Keratinocyte (primary cell): ENCODE results near the gene POLE3. TPM values are rescaled to one million over a fixed set of nuclear protein-coding genes. Genes with fewer than 3 reads are reported as not detected.

Experiments used
- DNase-seq: peaks from one replicate; pipeline ENCODE4 v3.0.0-alpha.2; 2011; ENCODE audit warnings: low read depth, missing footprints, low spot score
- FAIRE-seq: peaks from 2 replicates; lab custom pipeline; 2011; peaks lifted over from hg19 to GRCh38; lab: Jason Lieb, UNC
- H2AFZ ChIP-seq: 2 replicates; pipeline ENCODE4 v1.6.0; 2012; ENCODE audit warnings: low read length, control low read depth, inconsistent platforms; ENCODE audit not compliant: control insufficient read depth
- H3K27ac ChIP-seq: 2 replicates; pipeline ENCODE4 v1.5.1; 2011; ENCODE audit warnings: low read length; ENCODE audit not compliant: control insufficient read depth, insufficient read depth
- H3K27me3 ChIP-seq: 3 replicates; pipeline ENCODE4 v1.6.0; 2011; ENCODE audit warnings: low read length; ENCODE audit not compliant: control insufficient read depth, insufficient read depth; ENCODE audit errors: extremely low read depth
- H3K36me3 ChIP-seq, 2 experiments: 2 replicates in 1 of 2; 3 replicates in 1 of 2; pipeline ENCODE4 v1.5.1; 2011; ENCODE audit warnings: low read length in 2 of 2, mild to moderate bottlenecking in 1 of 2; ENCODE audit not compliant: control insufficient read depth in 2 of 2, insufficient read depth in 2 of 2; ENCODE audit errors: extremely low read depth in 1 of 2
- H3K4me1 ChIP-seq: 3 replicates; pipeline ENCODE4 v1.5.1; 2011; ENCODE audit warnings: low read length; ENCODE audit not compliant: control insufficient read depth, insufficient read depth; ENCODE audit errors: extremely low read depth
- H3K4me2 ChIP-seq: 3 replicates; pipeline ENCODE4 v1.6.0; 2011; ENCODE audit warnings: low read depth, low read length; ENCODE audit not compliant: control insufficient read depth, insufficient read depth; ENCODE audit errors: extremely low read depth
- H3K4me3 ChIP-seq, 3 experiments: fragments of 200-600 bp in 1 of 3; sonication (generic) in 1 of 3; 2 replicates in 2 of 3; 3 replicates in 1 of 3; pipeline ENCODE4 v1.5.1; 2011 to 2016; ENCODE audit warnings: low read length in 3 of 3, mild to moderate bottlenecking in 3 of 3, control low read depth in 2 of 3, inconsistent platforms in 1 of 3, low read depth in 1 of 3, mixed read lengths in 1 of 3, mixed run types in 1 of 3, moderate library complexity in 1 of 3; ENCODE audit not compliant: control insufficient read depth in 2 of 3, insufficient read depth in 2 of 3; ENCODE audit errors: extremely low read depth in 1 of 3
- H3K79me2 ChIP-seq: 2 replicates; pipeline ENCODE4 v1.6.0; 2012; ENCODE audit warnings: low read length; ENCODE audit not compliant: control insufficient read depth, insufficient read depth
- H3K9ac ChIP-seq: 3 replicates; pipeline ENCODE4 v1.6.0; 2011; ENCODE audit warnings: low read length; ENCODE audit not compliant: control insufficient read depth, insufficient read depth; ENCODE audit errors: extremely low read depth
- H3K9me1 ChIP-seq: 3 replicates; pipeline ENCODE4 v1.6.0; 2011; ENCODE audit warnings: low read length; ENCODE audit not compliant: control insufficient read depth, insufficient read depth; ENCODE audit errors: extremely low read depth
- H3K9me3 ChIP-seq: 2 replicates; pipeline ENCODE4 v1.5.1; 2012; ENCODE audit warnings: low read depth, low read length; ENCODE audit not compliant: control insufficient read depth
- H4K20me1 ChIP-seq: 3 replicates; pipeline ENCODE4 v1.6.0; 2011; ENCODE audit warnings: low read length; ENCODE audit not compliant: control insufficient read depth, insufficient read depth; ENCODE audit errors: extremely low read depth
- EZH2 ChIP-seq: IDR thresholded peaks from one replicate; pipeline ENCODE4 v1.6.1; 2012; ENCODE audit warnings: inconsistent platforms, mild to moderate bottlenecking, low read length, moderate library complexity
- dilution Hi-C: fragments of 300-500 bp; cut with MboI; formaldehyde crosslinking; loops from one replicate; pipeline ENCODE4 v1.7.0; 2020; ENCODE audit warnings: low sequenced_read_pairs; ENCODE audit not compliant: extremely low pct_ligation_motif_present
- polyA plus RNA-seq, 5 experiments: library from polyadenylated mRNA; depleted of rRNA in 3 of 5; stranded (reverse) in 3 of 5; stranded (forward) in 1 of 5; unstranded in 1 of 5; fragments of >200 nt; gene quantifications; 1 replicate in 1 of 5; 2 replicates in 3 of 5; 3 replicates in 1 of 5; pipeline versions ENCODE4 v1.2.1 to v1.2.3, GENCODE V29; 2011 to 2012; ENCODE audit warnings: missing spikeins in 2 of 5, low read depth in 1 of 5, low replicate concordance in 1 of 5
- TF ChIP-seq, protein P1 (sequence below), 3 experiments: IDR thresholded peaks in 1 of 3; conservative IDR thresholded peaks in 1 of 3; optimal IDR thresholded peaks in 1 of 3; 2 replicates in 2 of 3; 3 replicates in 1 of 3; pipeline versions ENCODE3 to v1.5.1; 2011; ENCODE audit warnings: low read length in 3 of 3, mild to moderate bottlenecking in 3 of 3, moderate library complexity in 2 of 3, control low read depth in 1 of 3, inconsistent platforms in 1 of 3; ENCODE audit not compliant: insufficient read depth in 2 of 3; ENCODE audit errors: extremely low read depth in 1 of 3

The POLE3 gene
- polyA plus RNA-seq, 1 donor (not counting 4 experiments of a cell fraction or from before 2014, with no cell fraction given), result 77.2 TPM

DNA sequence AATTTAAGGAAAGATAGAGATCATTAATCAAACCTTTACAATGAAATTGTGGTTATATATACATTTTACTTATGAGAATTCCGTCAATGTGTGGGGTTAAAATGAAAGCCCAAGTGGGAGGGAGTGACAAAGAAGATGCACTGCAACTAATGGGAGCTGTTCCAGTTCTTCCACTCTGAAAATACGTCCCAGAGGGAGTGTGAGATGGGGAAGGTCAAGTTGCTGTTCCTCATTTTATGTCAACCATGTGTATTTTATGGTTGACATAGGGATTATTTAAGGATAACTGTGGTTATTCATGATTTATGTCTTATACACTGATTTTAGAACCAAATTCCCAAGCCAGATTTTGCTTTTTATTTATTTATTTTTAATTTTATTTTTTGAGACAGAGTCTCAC, 38.9 kb upstream of the POLE3 start:
- Histone ChIP-seq H3K27ac (no peak overlapping the region), H3K36me3 (no peaks in the 10 kb centered on the region), H3K9me1 (no peaks in the 10 kb centered on the region), H3K4me1 (no peaks in the 10 kb centered on the region), H4K20me1 (no peaks in the 10 kb centered on the region), H3K79me2 (no peaks in the 10 kb centered on the region), H3K9ac (no peak overlapping the region), H3K4me2 (no peak overlapping the region), H3K27me3 (no peaks in the 10 kb centered on the region), H2AFZ (no peak overlapping the region), H3K9me3 (no peaks in the 10 kb centered on the region), H3K4me3 (no peak overlapping the region)
- no peak for DNase-seq
- dilution Hi-C loops, result no loop called here
- no peak for FAIRE-seq
- TF ChIP-seq EZH2, result no peak
- TF ChIP-seq, protein P1, sequence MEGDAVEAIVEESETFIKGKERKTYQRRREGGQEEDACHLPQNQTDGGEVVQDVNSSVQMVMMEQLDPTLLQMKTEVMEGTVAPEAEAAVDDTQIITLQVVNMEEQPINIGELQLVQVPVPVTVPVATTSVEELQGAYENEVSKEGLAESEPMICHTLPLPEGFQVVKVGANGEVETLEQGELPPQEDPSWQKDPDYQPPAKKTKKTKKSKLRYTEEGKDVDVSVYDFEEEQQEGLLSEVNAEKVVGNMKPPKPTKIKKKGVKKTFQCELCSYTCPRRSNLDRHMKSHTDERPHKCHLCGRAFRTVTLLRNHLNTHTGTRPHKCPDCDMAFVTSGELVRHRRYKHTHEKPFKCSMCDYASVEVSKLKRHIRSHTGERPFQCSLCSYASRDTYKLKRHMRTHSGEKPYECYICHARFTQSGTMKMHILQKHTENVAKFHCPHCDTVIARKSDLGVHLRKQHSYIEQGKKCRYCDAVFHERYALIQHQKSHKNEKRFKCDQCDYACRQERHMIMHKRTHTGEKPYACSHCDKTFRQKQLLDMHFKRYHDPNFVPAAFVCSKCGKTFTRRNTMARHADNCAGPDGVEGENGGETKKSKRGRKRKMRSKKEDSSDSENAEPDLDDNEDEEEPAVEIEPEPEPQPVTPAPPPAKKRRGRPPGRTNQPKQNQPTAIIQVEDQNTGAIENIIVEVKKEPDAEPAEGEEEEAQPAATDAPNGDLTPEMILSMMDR (optimal IDR thresholded peaks at IDR 0.05 in 1 of 3, IDR thresholded peaks at IDR 0.05 in 1 of 3, conservative IDR thresholded peaks at IDR 0.05 in 1 of 3; ENCODE audit: extremely low read depth in 1 of 3, insufficient read depth in 2 of 3, low read length in 3 of 3), result no peak

DNA sequence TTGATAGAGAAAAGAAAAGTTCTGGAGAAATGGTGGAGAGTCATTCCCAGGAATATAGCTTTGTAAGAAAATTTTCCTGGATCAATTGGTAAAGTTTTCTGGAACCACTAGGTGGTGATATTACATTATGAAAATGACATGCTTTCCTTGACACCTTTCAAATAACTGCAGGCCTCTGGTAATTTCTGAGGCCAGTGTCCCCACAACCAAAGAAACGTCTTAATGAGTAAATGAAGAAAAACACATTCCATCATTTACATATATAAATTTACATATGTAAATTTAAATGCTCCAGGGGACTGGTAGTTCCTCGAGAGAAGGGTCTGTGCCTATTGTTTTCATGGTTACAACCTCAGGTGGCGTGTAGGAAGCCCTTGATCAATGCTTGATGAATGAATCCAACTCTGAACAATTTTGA, 35.9 kb upstream of the POLE3 start:
- Histone ChIP-seq H3K79me2 (no peaks in the 10 kb centered on the region), H3K9ac (no peak overlapping the region), H3K4me1 (no peaks in the 10 kb centered on the region), H3K9me3 (no peaks in the 10 kb centered on the region), H3K27ac (no peak overlapping the region), H3K4me2 (no peak overlapping the region), H3K4me3 (no peak overlapping the region), H3K9me1 (no peaks in the 10 kb centered on the region), H2AFZ (no peak overlapping the region), H3K27me3 (no peaks in the 10 kb centered on the region), H4K20me1 (no peaks in the 10 kb centered on the region), H3K36me3 (no peaks in the 10 kb centered on the region)
- dilution Hi-C loops, result no loop called here
- no peak for DNase-seq
- FAIRE-seq, result no peak
- TF ChIP-seq, protein P1 (optimal IDR thresholded peaks at IDR 0.05 in 1 of 3, IDR thresholded peaks at IDR 0.05 in 1 of 3, conservative IDR thresholded peaks at IDR 0.05 in 1 of 3; ENCODE audit: extremely low read depth in 1 of 3, insufficient read depth in 2 of 3, low read length in 3 of 3), result peak in 2 of 3 experiments; percentile 29 to 42
- TF ChIP-seq EZH2, result no peak
